ENCODE measurements around the gene IGF2BP3.

DNA sequence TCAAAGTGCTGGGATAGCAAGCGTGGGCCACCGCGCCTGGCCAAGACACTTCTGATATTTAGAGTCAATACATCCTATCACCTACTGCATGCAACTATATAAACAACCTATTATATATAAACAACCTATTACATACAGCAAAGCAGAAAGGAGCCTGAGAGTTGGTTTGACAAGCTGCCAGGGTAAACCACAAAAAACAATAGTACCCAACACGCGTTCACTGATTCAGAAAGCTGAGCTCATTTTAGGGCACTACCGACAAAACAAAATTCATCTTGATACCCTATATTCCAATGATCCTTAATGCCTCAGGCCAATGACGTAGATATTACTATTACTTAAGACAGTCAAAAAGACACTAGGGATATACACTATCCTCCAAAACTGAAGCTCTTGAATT lies 154.9 kb downstream of the IGF2BP3 start:
- TF ChIP-seq, protein P1, sequence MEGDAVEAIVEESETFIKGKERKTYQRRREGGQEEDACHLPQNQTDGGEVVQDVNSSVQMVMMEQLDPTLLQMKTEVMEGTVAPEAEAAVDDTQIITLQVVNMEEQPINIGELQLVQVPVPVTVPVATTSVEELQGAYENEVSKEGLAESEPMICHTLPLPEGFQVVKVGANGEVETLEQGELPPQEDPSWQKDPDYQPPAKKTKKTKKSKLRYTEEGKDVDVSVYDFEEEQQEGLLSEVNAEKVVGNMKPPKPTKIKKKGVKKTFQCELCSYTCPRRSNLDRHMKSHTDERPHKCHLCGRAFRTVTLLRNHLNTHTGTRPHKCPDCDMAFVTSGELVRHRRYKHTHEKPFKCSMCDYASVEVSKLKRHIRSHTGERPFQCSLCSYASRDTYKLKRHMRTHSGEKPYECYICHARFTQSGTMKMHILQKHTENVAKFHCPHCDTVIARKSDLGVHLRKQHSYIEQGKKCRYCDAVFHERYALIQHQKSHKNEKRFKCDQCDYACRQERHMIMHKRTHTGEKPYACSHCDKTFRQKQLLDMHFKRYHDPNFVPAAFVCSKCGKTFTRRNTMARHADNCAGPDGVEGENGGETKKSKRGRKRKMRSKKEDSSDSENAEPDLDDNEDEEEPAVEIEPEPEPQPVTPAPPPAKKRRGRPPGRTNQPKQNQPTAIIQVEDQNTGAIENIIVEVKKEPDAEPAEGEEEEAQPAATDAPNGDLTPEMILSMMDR (IDR thresholded peaks at IDR 0.05): no peak
- TF ChIP-seq EZH2 (IDR thresholded peaks at IDR 0.05): no peak

Measured in neural progenitor cell (in vitro differentiated cells).